CD4-positive, alpha-beta T cell treated with Interleukin-15 for 4 hours (primary cell): ENCODE results near the gene KCNQ1OT1.

Source experiments
- DNase-seq: peaks from one replicate; pipeline ENCODE4 v3.0.0-alpha.2; 2020; ENCODE audit warnings: low spot score

The KCNQ1OT1 gene

GRCh38 chr11:2699531-2700414, at the start of gene KCNQ1OT1:
TSS of gene KCNQ1OT1 (minus strand) at chr11:2699994.
- DNase-seq: peak; percentile 91

- no peak for DNase-seq
Observed at GRCh38 chr11:2748814-2749554, 49.2 kb upstream of the KCNQ1OT1 start.

- no peak for DNase-seq
Observed at GRCh38 chr11:2748061-2748813, 48.4 kb upstream of the KCNQ1OT1 start.

GRCh38 chr11:2747248-2748027, 47.6 kb upstream of the KCNQ1OT1 start:
- DNase-seq: no peak

- no peak for DNase-seq
Observed at GRCh38 chr11:2746401-2747247, 46.8 kb upstream of the KCNQ1OT1 start.

- no peak for DNase-seq
Observed at GRCh38 chr11:2745511-2745910, 45.7 kb upstream of the KCNQ1OT1 start.

- no peak for DNase-seq
Observed at GRCh38 chr11:2744166-2744565, 44.4 kb upstream of the KCNQ1OT1 start.

- DNase-seq: no peak
Observed at GRCh38 chr11:2743427-2744110, 43.8 kb upstream of the KCNQ1OT1 start.

- no peak for DNase-seq
Observed at GRCh38 chr11:2742611-2743426, 43.0 kb upstream of the KCNQ1OT1 start.

- no peak for DNase-seq
Observed at GRCh38 chr11:2742201-2742600, 42.4 kb upstream of the KCNQ1OT1 start.

GRCh38 chr11:2741377-2742131, 41.8 kb upstream of the KCNQ1OT1 start:
- DNase-seq: no peak

GRCh38 chr11:2741006-2741376, 41.2 kb upstream of the KCNQ1OT1 start:
- no peak for DNase-seq

- no peak for DNase-seq
Observed at GRCh38 chr11:2740275-2740940, 40.6 kb upstream of the KCNQ1OT1 start.

- no peak for DNase-seq
Observed at GRCh38 chr11:2739531-2740274, 39.9 kb upstream of the KCNQ1OT1 start.

GRCh38 chr11:2738551-2739431, 39.0 kb upstream of the KCNQ1OT1 start:
- DNase-seq: no peak

GRCh38 chr11:2737866-2738265, 38.1 kb upstream of the KCNQ1OT1 start:
- no peak for DNase-seq
